K562 (cell line): ENCODE measurements around the gene OXLD1. TPM values are rescaled to one million over a fixed set of nuclear protein-coding genes. Genes with fewer than 3 reads are reported as not detected.

Experiments used
- CEBPG ChIP-seq, 3 experiments: fragments of 200-800 bp in 1 of 3; sonication (Bioruptor generic) in 1 of 3; sonication (generic) in 1 of 3; formaldehyde crosslinking in 1 of 3; IDR thresholded peaks in 2 of 3; conservative IDR thresholded peaks in 1 of 3; 2 replicates each; pipeline versions ENCODE4 v1.6.1 to v1.8.0; 2016 to 2022; ENCODE audit warnings: missing compliant biosample characterization in 2 of 3, missing genetic modification characterization in 2 of 3, mild to moderate bottlenecking in 1 of 3, missing genetic modification reagents in 1 of 3
- CHD4 ChIP-seq: fragments of 200-600 bp; sonication (generic); IDR thresholded peaks from 3 replicates; pipeline ENCODE4 v1.6.1; 2012; ENCODE audit warnings: low read depth, mild to moderate bottlenecking, mixed read lengths, low read length, inconsistent platforms; ENCODE audit not compliant: insufficient read depth, insufficient replicate concordance, poor library complexity, severe bottlenecking
- ELF1 ChIP-seq: fragments of 200-800 bp; sonication (Bioruptor generic); IDR thresholded peaks from 2 replicates; pipeline ENCODE4 v1.6.1; 2016; ENCODE audit warnings: missing genetic modification characterization, missing compliant biosample characterization
- polyA plus RNA-seq, 8 experiments: library from polyadenylated mRNA; depleted of rRNA in 4 of 8; stranded (reverse) in 5 of 8; unstranded in 3 of 8; fragments of >200 nt; fragmentation: Nextera tagmentation in 2 of 8; fragmentation: Illumina TruSeq in 1 of 8; extraction: Ambion mirVana in 2 of 8; extraction: Trizol in 1 of 8; gene quantifications; 2 replicates each; pipeline versions ENCODE4 v1.2.1 to v1.2.3, GENCODE V29; 2011 to 2014; ENCODE audit warnings: inconsistent platforms in 1 of 8, missing spikeins in 1 of 8
- total RNA-seq, 7 experiments: library from RNA; depleted of rRNA in 6 of 7; stranded (reverse); fragments of >200 nt in 6 of 7; fragmentation: Illumina TruSeq in 2 of 7; extraction: Trizol in 2 of 7; gene quantifications; 2 replicates each; pipeline versions ENCODE4 v1.2.1 to v1.2.3, GENCODE V29; 2011 to 2021; ENCODE audit warnings: low replicate concordance in 1 of 7
- TF ChIP-seq, protein P1 (sequence below): fragments of 450-650 bp; formaldehyde crosslinking; IDR thresholded peaks from 2 replicates; pipeline ENCODE4 v1.4.0; 2020; ENCODE audit warnings: mild to moderate bottlenecking, moderate library complexity
- TF ChIP-seq, protein P2 (sequence below): fragments of 450-650 bp; IDR thresholded peaks from 2 replicates; pipeline ENCODE4 v1.6.1; 2017; ENCODE audit warnings: antibody characterized with exemption
- TF ChIP-seq, protein P3 (sequence below): sonication (generic); formaldehyde crosslinking; IDR thresholded peaks from 2 replicates; pipeline ENCODE4 v1.8.0; 2023; ENCODE audit warnings: mild to moderate bottlenecking, missing genetic modification reagents

Gene OXLD1
- total and polyA plus RNA-seq, 9 of the 15 experiments (the other 6 are each of a cell fraction or from before 2014, with no cell fraction given) = 4.4 to 115 (median 29.3) TPM

DNA sequence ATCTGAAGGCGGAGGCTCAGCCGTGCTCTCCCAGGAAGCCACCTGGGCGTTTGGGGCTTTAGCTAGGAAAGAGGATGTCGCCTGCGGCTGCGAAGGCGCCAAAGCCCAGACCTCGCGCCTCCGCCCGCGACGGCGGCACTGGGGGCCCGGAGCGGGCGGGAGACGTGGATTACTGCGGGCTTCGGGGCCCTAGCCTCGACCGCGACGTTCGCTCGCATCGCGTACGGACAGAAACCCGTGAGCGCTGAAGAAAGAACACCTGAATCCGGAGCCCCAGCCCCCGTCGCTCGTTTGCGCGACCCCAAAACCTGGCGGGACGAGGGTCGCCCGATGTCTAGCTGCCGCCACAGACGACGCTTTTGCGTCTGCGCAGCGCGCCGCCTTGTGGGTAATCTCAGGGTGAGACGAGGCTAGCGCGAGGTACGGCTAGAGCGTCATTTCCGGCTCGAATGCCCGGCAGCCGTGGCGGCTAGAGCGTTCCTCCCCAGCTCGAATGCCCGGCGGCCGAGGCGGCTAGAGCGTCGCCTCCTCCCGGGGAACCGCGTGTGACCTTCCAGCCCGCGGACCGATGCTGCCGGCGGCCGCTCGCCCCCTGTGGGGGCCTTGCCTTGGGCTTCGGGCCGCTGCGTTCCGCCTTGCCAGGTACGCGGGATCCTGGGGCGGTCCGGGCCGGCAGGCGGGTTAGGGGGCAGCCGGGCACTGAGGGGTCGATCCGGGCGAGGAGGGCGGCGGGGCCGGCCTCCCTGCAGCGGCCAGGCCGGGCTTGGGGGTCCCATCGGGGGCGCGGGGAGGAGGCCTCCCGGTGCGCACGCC lies 36.7 kb upstream of the OXLD1 start, which contains the start of gene MRPL12 (continued):
- TF ChIP-seq, protein P1, sequence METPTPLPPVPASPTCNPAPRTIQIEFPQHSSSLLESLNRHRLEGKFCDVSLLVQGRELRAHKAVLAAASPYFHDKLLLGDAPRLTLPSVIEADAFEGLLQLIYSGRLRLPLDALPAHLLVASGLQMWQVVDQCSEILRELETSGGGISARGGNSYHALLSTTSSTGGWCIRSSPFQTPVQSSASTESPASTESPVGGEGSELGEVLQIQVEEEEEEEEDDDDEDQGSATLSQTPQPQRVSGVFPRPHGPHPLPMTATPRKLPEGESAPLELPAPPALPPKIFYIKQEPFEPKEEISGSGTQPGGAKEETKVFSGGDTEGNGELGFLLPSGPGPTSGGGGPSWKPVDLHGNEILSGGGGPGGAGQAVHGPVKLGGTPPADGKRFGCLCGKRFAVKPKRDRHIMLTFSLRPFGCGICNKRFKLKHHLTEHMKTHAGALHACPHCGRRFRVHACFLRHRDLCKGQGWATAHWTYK (CRISPR knock-in tag) = peak; percentile 73; the same call in 1 of the 2 replicates
- TF ChIP-seq, protein P2, sequence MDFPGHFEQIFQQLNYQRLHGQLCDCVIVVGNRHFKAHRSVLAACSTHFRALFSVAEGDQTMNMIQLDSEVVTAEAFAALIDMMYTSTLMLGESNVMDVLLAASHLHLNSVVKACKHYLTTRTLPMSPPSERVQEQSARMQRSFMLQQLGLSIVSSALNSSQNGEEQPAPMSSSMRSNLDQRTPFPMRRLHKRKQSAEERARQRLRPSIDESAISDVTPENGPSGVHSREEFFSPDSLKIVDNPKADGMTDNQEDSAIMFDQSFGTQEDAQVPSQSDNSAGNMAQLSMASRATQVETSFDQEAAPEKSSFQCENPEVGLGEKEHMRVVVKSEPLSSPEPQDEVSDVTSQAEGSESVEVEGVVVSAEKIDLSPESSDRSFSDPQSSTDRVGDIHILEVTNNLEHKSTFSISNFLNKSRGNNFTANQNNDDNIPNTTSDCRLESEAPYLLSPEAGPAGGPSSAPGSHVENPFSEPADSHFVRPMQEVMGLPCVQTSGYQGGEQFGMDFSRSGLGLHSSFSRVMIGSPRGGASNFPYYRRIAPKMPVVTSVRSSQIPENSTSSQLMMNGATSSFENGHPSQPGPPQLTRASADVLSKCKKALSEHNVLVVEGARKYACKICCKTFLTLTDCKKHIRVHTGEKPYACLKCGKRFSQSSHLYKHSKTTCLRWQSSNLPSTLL = no peak
- TF ChIP-seq ELF1 (tag) (peak; percentile 73), CEBPG (CRISPR knock-in tag; IDR thresholded peaks at IDR 0.05) (no peak), CEBPG (tag; conservative IDR thresholded peaks at IDR 0.05 in 1 of 2, IDR thresholded peaks at IDR 0.05 in 1 of 2) (no peak), CHD4 (no peak)
- TF ChIP-seq, protein P3, sequence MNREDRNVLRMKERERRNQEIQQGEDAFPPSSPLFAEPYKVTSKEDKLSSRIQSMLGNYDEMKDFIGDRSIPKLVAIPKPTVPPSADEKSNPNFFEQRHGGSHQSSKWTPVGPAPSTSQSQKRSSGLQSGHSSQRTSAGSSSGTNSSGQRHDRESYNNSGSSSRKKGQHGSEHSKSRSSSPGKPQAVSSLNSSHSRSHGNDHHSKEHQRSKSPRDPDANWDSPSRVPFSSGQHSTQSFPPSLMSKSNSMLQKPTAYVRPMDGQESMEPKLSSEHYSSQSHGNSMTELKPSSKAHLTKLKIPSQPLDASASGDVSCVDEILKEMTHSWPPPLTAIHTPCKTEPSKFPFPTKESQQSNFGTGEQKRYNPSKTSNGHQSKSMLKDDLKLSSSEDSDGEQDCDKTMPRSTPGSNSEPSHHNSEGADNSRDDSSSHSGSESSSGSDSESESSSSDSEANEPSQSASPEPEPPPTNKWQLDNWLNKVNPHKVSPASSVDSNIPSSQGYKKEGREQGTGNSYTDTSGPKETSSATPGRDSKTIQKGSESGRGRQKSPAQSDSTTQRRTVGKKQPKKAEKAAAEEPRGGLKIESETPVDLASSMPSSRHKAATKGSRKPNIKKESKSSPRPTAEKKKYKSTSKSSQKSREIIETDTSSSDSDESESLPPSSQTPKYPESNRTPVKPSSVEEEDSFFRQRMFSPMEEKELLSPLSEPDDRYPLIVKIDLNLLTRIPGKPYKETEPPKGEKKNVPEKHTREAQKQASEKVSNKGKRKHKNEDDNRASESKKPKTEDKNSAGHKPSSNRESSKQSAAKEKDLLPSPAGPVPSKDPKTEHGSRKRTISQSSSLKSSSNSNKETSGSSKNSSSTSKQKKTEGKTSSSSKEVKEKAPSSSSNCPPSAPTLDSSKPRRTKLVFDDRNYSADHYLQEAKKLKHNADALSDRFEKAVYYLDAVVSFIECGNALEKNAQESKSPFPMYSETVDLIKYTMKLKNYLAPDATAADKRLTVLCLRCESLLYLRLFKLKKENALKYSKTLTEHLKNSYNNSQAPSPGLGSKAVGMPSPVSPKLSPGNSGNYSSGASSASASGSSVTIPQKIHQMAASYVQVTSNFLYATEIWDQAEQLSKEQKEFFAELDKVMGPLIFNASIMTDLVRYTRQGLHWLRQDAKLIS (CRISPR knock-in tag) = peak; percentile 95
